Natural killer cell (primary cell): ENCODE data around the gene ZMYM2. TPM values are rescaled to one million over a fixed set of nuclear protein-coding genes. Genes with fewer than 3 reads are reported as not detected.
A peak's percentile ranks its signal among the peaks of the same experiment; 100 is the strongest.

Experiments used
- ATAC-seq, 3 donors: fragments of 150-1000 bp in 2 of 3; fragments of 200-7000 bp in 1 of 3; cut with Tn5 transposase; 1 replicate in 1 of 3; 2 replicates in 2 of 3; pipeline ENCODE4 v1.10.0; 2021; ENCODE audit warnings: mild to moderate bottlenecking in 2 of 3, moderate library complexity in 2 of 3
- DNase-seq, 2 donors: peaks; one replicate each; pipeline versions ENCODE4 v3.0.0 to v3.0.0-alpha.2; 2013 to 2021; ENCODE audit warnings: mixed read lengths in 1 of 2
- H3K27ac ChIP-seq: one replicate; pipeline ENCODE4 v1.5.1; 2013; ENCODE audit warnings: mild to moderate bottlenecking, low read length
- H3K27me3 ChIP-seq: one replicate; pipeline ENCODE4 v1.6.1; 2013; ENCODE audit warnings: low read length; ENCODE audit not compliant: control insufficient read depth, insufficient read depth
- H3K36me3 ChIP-seq: one replicate; pipeline ENCODE4 v1.6.1; 2013; ENCODE audit warnings: low read length; ENCODE audit not compliant: control insufficient read depth, insufficient read depth
- H3K4me1 ChIP-seq: one replicate; pipeline ENCODE4 v1.6.1; 2013; ENCODE audit warnings: low read length; ENCODE audit not compliant: control insufficient read depth, insufficient read depth
- H3K4me3 ChIP-seq: one replicate; pipeline ENCODE4 v1.5.1; 2013; ENCODE audit warnings: low read length
- H3K9me3 ChIP-seq: one replicate; pipeline ENCODE4 v1.6.1; 2013; ENCODE audit warnings: low read length; ENCODE audit not compliant: control insufficient read depth, insufficient read depth
- H3K27ac Mint-ChIP-seq, 2 donors: one replicate each; pipeline ENCODE4 v1.8.0; 2022; ENCODE audit warnings: mild to moderate bottlenecking in 2 of 2, mixed read lengths in 2 of 2, moderate library complexity in 1 of 2
- H3K27me3 Mint-ChIP-seq, 2 donors: one replicate each; pipeline ENCODE4 v1.8.0; 2022; ENCODE audit warnings: low read depth in 2 of 2, mixed read lengths in 2 of 2
- H3K36me3 Mint-ChIP-seq: one replicate; pipeline ENCODE4 v1.8.0; 2022; ENCODE audit warnings: mixed read lengths
- H3K4me1 Mint-ChIP-seq, 2 donors: one replicate each; pipeline ENCODE4 v1.8.0; 2022; ENCODE audit warnings: mixed read lengths in 2 of 2
- H3K4me3 Mint-ChIP-seq: one replicate; pipeline ENCODE4 v1.8.0; 2022; ENCODE audit warnings: mild to moderate bottlenecking, moderate library complexity, mixed read lengths
- H3K9me3 Mint-ChIP-seq, 2 donors: one replicate each; pipeline ENCODE4 v1.8.0; 2022; ENCODE audit warnings: mixed read lengths in 2 of 2
- WGBS: methylation state at CpG from one replicate; pipeline ENCODE4 v1.1.7; 2013; ENCODE audit warnings: missing lambda C conversion rate; ENCODE audit not compliant: insufficient coverage; 5-methylcytosine and 5-hydroxymethylcytosine counted together
- intact Hi-C: fragments of 100-400 bp; cut with micrococcal nuclease; formaldehyde crosslinking; loops from one replicate; pipeline ENCODE4 v1.14.2; 2022
- total RNA-seq, 4 donors: library from RNA; stranded (reverse); fragments of 120-200 nt in 1 of 4; gene quantifications; one replicate each; pipeline versions ENCODE4 v1.2.3 to v1.2.4, GENCODE V29; 2013 to 2022
- TF ChIP-seq, protein P1 (sequence below): fragments of 200-600 bp; IDR thresholded peaks from one replicate; pipeline ENCODE4 v1.8.0; 2022; ENCODE audit warnings: antibody characterized with exemption

Gene ZMYM2
- total RNA-seq, 3 donors from 2014 or later (not counting 1 experiment from before 2014, with no cell fraction given) = 82.1 to 101 (median 87.0) TPM

DNA sequence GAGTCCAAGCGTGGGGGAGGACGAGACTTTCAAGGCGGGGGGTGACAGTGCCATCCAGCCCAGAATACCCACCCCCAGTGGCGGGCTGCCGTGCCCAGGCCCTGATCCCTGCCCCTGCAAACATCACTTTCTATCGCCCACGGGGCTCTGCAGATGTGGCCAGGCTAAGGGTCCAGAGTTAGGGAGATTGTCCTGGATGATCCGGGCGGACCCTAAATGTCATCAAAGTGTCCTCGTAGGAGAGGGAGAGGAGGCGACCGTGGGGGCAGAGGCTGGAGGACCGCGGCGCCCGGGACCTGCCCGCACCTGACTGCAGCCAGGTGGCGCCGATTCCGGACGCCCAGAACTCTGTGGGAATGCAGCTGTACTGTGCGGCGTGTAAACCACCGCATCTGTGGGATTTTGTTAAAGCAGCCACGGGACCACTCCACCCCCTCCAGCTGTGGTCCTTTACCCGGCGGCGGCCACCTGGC lies 170.0 kb downstream of the ZMYM2 start:
- Histone ChIP-seq H3K27ac (no peak overlapping the region), H3K9me3 (no peaks in the 10 kb centered on the region), H3K36me3 (no peaks in the 10 kb centered on the region), H3K4me1 (peaks cover 21% of the 10 kb centered on the region), H3K4me3 (peak overlapping the region; percentile 43), H3K27me3 (peaks cover 18% of the 10 kb centered on the region)
- no peaks in the 10 kb centered on the region for H3K36me3 Mint-ChIP-seq
- no peaks in the 10 kb centered on the region for H3K9me3 Mint-ChIP-seq
- peak in 1 of 2 donors; percentile 41 for DNase-seq
- H3K27ac Mint-ChIP-seq = no peak overlapping the region
- peak in 1 of 3 donors; percentile 16 for ATAC-seq
- peaks cover 0 to 7% of the 10 kb centered on the region in 2 donors for H3K4me1 Mint-ChIP-seq
- H3K4me3 Mint-ChIP-seq = peak overlapping the region; percentile 32
- WGBS = under 1% methylated on average over 28 of the region's 28 CpGs
- intact Hi-C loops = no loop called here
- peaks cover 8 to 9% of the 10 kb centered on the region in 2 donors for H3K27me3 Mint-ChIP-seq
- TF ChIP-seq, protein P1, sequence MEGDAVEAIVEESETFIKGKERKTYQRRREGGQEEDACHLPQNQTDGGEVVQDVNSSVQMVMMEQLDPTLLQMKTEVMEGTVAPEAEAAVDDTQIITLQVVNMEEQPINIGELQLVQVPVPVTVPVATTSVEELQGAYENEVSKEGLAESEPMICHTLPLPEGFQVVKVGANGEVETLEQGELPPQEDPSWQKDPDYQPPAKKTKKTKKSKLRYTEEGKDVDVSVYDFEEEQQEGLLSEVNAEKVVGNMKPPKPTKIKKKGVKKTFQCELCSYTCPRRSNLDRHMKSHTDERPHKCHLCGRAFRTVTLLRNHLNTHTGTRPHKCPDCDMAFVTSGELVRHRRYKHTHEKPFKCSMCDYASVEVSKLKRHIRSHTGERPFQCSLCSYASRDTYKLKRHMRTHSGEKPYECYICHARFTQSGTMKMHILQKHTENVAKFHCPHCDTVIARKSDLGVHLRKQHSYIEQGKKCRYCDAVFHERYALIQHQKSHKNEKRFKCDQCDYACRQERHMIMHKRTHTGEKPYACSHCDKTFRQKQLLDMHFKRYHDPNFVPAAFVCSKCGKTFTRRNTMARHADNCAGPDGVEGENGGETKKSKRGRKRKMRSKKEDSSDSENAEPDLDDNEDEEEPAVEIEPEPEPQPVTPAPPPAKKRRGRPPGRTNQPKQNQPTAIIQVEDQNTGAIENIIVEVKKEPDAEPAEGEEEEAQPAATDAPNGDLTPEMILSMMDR = no peak

DNA sequence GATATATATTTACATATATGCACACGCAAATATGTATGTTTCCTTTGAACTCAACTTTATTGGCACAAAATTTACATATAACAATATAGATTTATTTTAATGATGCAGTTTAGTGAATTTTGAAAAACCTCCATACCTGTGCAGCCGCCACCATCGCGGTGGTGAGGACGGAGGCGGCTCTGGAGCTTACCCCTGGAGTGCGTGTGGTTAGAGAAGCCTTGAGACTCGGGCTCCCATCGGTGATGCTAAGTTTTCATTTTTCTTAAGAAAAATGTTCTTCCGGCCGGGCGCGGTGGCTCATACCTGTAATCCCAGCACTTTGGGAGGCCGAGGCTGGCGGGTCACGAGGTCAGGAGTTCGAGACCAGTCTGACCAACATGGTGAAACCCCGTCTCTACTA lies 170.5 kb downstream of the ZMYM2 start:
- H3K4me3 ChIP-seq = no peak overlapping the region
- H3K4me1 ChIP-seq = peaks cover 21% of the 10 kb centered on the region
- H3K9me3 ChIP-seq = no peaks in the 10 kb centered on the region
- Mint-ChIP-seq H3K4me1 (peaks cover 0 to 7% of the 10 kb centered on the region in 2 donors), H3K27ac (no peak overlapping the region), H3K27me3 (peaks cover 7 to 9% of the 10 kb centered on the region in 2 donors), H3K36me3 (no peaks in the 10 kb centered on the region), H3K9me3 (no peaks in the 10 kb centered on the region), H3K4me3 (peak overlapping the region; percentile 32)
- H3K27me3 ChIP-seq = peaks cover 18% of the 10 kb centered on the region
- DNase-seq (no peak), ATAC-seq (no peak)
- H3K36me3 ChIP-seq = no peaks in the 10 kb centered on the region
- TF ChIP-seq, protein P1 = no peak
- WGBS = 80% methylated on average over 16 of the region's 18 CpGs
- no peak overlapping the region for H3K27ac ChIP-seq
- intact Hi-C loops = no loop called here

DNA sequence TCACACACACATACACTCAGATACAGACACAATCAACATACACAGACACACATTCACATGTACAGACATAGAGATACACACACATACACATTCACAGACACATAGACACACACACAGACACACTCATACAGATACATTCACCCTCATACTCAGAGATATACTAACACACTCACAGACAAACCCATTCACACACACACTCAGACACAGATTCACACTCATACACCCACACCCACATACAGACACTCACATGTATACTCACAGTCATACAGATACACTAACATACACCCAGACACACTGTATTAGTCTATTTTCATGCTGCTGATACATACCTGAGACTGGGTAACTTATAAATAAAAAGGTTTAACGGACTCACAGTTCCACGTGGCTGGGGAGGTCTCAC lies 171.5 kb downstream of the ZMYM2 start:
- H3K27ac Mint-ChIP-seq = no peak overlapping the region
- peaks cover 18% of the 10 kb centered on the region for H3K27me3 ChIP-seq
- H3K4me3 ChIP-seq = no peak overlapping the region
- whole genome bisulfite sequencing = 71% methylated on average over 2 of the region's 2 CpGs
- intact Hi-C loops = no loop called here
- H3K9me3 ChIP-seq = no peaks in the 10 kb centered on the region
- peaks cover 0 to 7% of the 10 kb centered on the region in 2 donors for H3K4me1 Mint-ChIP-seq
- TF ChIP-seq, protein P1 = no peak
- DNase-seq (no peak), ATAC-seq (no peak)
- H3K9me3 Mint-ChIP-seq = no peaks in the 10 kb centered on the region
- no peak overlapping the region for H3K4me3 Mint-ChIP-seq
- H3K36me3 ChIP-seq = no peaks in the 10 kb centered on the region
- H3K36me3 Mint-ChIP-seq = no peaks in the 10 kb centered on the region
- H3K4me1 ChIP-seq = peaks cover 21% of the 10 kb centered on the region
- H3K27ac ChIP-seq = no peak overlapping the region
- H3K27me3 Mint-ChIP-seq = peaks cover 0 to 5% of the 10 kb centered on the region in 2 donors

DNA sequence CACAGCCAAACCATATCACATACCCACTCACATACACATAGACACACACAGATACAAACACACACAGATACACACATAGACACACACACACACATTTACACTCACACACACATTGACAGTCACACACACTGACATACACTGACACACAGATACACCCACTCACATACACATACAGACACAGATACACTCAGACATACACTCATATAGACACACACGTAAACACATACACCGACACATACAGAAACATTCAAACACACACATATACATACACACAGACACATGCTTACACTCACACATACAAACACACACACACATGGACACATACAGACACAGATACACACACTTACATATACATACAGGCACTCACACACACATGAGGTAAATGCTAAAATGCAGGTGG lies 172.1 kb downstream of the ZMYM2 start:
- H3K27ac ChIP-seq = no peak overlapping the region
- H3K9me3 ChIP-seq = no peaks in the 10 kb centered on the region
- H3K27me3 ChIP-seq = peaks cover 21% of the 10 kb centered on the region
- Mint-ChIP-seq H3K27me3 (peaks cover 0 to 6% of the 10 kb centered on the region in 2 donors), H3K27ac (no peak overlapping the region), H3K9me3 (no peaks in the 10 kb centered on the region), H3K36me3 (no peaks in the 10 kb centered on the region), H3K4me1 (peaks cover 0 to 7% of the 10 kb centered on the region in 2 donors), H3K4me3 (no peak overlapping the region)
- no peaks in the 10 kb centered on the region for H3K36me3 ChIP-seq
- H3K4me1 ChIP-seq = peaks cover 21% of the 10 kb centered on the region
- no peak for DNase-seq
- intact Hi-C loops = no loop called here
- 100% methylated on average over 2 of the region's 2 CpGs for WGBS
- TF ChIP-seq, protein P1 = no peak
- no peak for ATAC-seq
- H3K4me3 ChIP-seq = no peak overlapping the region
